IMR-90 (cell line): ENCODE data around the gene GALNT7.

Source experiments
- BHLHE40 ChIP-seq: fragments of 150-350 bp; IDR thresholded peaks from 2 replicates; pipeline ENCODE4 v1.6.1; 2016; ENCODE audit warnings: mild to moderate bottlenecking, low read depth, low read length
- CEBPB ChIP-seq: IDR thresholded peaks from 2 replicates; pipeline ENCODE4 v1.6.1; 2012; ENCODE audit warnings: low read depth, low read length, improper control_type of control experiment
- CTCF ChIP-seq: conservative IDR thresholded peaks from 2 replicates; pipeline ENCODE4 v1.5.1; 2012; ENCODE audit warnings: mild to moderate bottlenecking, low read depth, low read length, improper control_type of control experiment
- ELK1 ChIP-seq: fragments of 150-350 bp; IDR thresholded peaks from 2 replicates; pipeline ENCODE4 v1.6.1; 2016; ENCODE audit warnings: low read depth, mild to moderate bottlenecking, low read length, moderate library complexity, borderline replicate concordance
- MAFK ChIP-seq: IDR thresholded peaks from 2 replicates; pipeline ENCODE4 v1.6.1; 2012; ENCODE audit warnings: low read depth, low read length, improper control_type of control experiment
- MAZ ChIP-seq: IDR thresholded peaks from 2 replicates; pipeline ENCODE4 v1.6.1; 2012; ENCODE audit warnings: low read depth, mild to moderate bottlenecking, low read length, improper control_type of control experiment, moderate library complexity, borderline replicate concordance
- POLR2A ChIP-seq: IDR thresholded peaks from 2 replicates; pipeline ENCODE4 v1.6.1; 2012; ENCODE audit warnings: mild to moderate bottlenecking, low read depth, low read length
- USF2 ChIP-seq: fragments of 150-350 bp; IDR thresholded peaks from 2 replicates; pipeline ENCODE4 v1.6.1; 2017; ENCODE audit warnings: mild to moderate bottlenecking, antibody characterized with exemption, low read length, low read depth

- TF ChIP-seq CTCF (no peak), MAFK (peak; percentile 18; the same call in 1 of the 2 replicates), POLR2A (no peak), MAZ (no peak), USF2 (no peak), ELK1 (no peak), CEBPB (no peak), BHLHE40 (no peak)
Measured at GRCh38 chr4:173242466-173243250, 74.0 kb downstream of the GALNT7 start.
